ENCODE results near the gene UTP15. TPM values are rescaled to one million over a fixed set of nuclear protein-coding genes. Genes with fewer than 3 reads are reported as not detected.

UTP15 gene
- total RNA-seq, 1 experiment from 2014 or later: 27.6 TPM

- ChIA-PET CTCF (no interaction called here), POLR2A (ENCODE audit: unreplicated experiment) (no interaction called here)
- BruUV-seq (replicated peaks): no TSS peak
- Histone ChIP-seq H2AFZ (ENCODE audit: low read length) (no peak overlapping the region), H3K36me3 (ENCODE audit: low read depth, low read length) (no peaks in the 10 kb centered on the region), H3K4me3 (ENCODE audit: low read length) (no peak overlapping the region), H3K79me2 (ENCODE audit: low read length) (no peaks in the 10 kb centered on the region), H3K9me3 (ENCODE audit: low read length) (no peaks in the 10 kb centered on the region), H3K4me2 (ENCODE audit: low read length) (no peak overlapping the region), H3K27ac (ENCODE audit: low read length) (no peak overlapping the region), H4K20me1 (ENCODE audit: low read length) (no peaks in the 10 kb centered on the region), H3K9ac (ENCODE audit: low read length) (no peak overlapping the region), H3K9me2 (replicated peaks; ENCODE audit: low read length) (no peaks in the 10 kb centered on the region), H3K27me3 (ENCODE audit: low read length) (no peaks in the 10 kb centered on the region), H3F3A (ENCODE audit: low read length, unreplicated experiment) (no peaks in the 10 kb centered on the region), H3K4me1 (ENCODE audit: insufficient read depth, low read length) (peaks cover 33% of the 10 kb centered on the region)
- intact Hi-C loops (cut with micrococcal nuclease): loop anchor here (2.0 kb wide), 1 partner anchor 33 kb away; no protein-coding TSS in a partner anchor
- DNase-seq (no peak), ATAC-seq (no peak)
- TF ChIP-seq EZH2phosphoT487 (IDR thresholded peaks at IDR 0.05; ENCODE audit: borderline replicate concordance, low read length): no peak
- TF ChIP-seq, protein P1, sequence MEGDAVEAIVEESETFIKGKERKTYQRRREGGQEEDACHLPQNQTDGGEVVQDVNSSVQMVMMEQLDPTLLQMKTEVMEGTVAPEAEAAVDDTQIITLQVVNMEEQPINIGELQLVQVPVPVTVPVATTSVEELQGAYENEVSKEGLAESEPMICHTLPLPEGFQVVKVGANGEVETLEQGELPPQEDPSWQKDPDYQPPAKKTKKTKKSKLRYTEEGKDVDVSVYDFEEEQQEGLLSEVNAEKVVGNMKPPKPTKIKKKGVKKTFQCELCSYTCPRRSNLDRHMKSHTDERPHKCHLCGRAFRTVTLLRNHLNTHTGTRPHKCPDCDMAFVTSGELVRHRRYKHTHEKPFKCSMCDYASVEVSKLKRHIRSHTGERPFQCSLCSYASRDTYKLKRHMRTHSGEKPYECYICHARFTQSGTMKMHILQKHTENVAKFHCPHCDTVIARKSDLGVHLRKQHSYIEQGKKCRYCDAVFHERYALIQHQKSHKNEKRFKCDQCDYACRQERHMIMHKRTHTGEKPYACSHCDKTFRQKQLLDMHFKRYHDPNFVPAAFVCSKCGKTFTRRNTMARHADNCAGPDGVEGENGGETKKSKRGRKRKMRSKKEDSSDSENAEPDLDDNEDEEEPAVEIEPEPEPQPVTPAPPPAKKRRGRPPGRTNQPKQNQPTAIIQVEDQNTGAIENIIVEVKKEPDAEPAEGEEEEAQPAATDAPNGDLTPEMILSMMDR (conservative IDR thresholded peaks at IDR 0.05; ENCODE audit: low read depth, low read length): no peak
- TF ChIP-seq EZH2 (IDR thresholded peaks at IDR 0.05; ENCODE audit: low read length, unreplicated experiment): no peak
Observed at GRCh38 chr5:73603998-73604397, 38.5 kb downstream of the UTP15 start.

DNA sequence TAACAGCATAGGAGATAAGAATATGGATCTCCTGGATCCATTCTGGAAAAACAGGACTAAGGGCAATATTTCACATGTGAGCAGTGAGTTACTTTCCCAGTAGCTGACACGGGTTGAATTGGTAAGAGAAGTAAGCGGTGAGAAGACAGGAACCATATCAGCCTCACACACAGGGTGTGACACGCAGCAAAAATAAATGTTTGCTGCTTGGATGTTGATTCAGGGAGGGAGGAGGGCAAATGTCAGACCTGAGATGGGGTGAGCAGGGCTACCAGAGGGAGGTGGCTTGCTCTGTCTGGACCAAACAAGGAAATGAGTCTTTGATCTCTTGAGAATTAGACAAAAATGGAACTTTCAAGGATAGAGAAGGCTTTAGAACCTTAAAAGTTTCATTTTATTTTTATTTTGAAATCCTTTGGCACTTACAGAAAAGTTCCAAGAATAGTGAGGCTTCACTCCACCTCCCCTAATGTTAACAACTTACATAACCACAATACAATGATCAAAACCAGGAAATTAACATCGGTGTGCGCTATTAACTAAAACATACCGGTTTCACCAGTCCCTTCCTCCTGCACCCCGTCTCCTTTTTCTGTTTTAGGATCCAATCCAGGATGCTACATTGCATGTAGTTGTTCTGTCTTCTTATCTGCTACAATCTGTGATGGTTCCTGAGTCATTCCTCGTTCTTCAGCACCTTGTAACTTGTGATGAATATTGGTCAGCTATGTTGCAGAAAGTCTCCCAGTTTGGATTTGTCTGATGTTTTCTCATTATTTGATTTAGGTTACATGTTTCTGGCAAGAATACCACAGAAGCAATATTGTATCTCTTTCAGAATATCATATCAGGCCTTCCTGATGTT, 39.9 kb downstream of the UTP15 start:
- ChIA-PET CTCF (no interaction called here), POLR2A (ENCODE audit: unreplicated experiment) (no interaction called here)
- H3K36me3 ChIP-seq (ENCODE audit: low read depth, low read length): no peaks in the 10 kb centered on the region
- no peaks in the 10 kb centered on the region for H4K20me1 ChIP-seq (ENCODE audit: low read length)
- intact Hi-C loops (cut with micrococcal nuclease): loop anchor here (2.0 to 5.0 kb wide), 2 partner anchors 31 to 187 kb away; no protein-coding TSS in a partner anchor
- no peaks in the 10 kb centered on the region for H3F3A ChIP-seq (ENCODE audit: low read length, unreplicated experiment)
- DNase-seq (peak; percentile 72), ATAC-seq (peak; percentile 88)
- no TSS peak for BruUV-seq (replicated peaks)
- H3K9me2 ChIP-seq (replicated peaks; ENCODE audit: low read length): no peaks in the 10 kb centered on the region
- peak overlapping the region; percentile 54 for H3K27ac ChIP-seq (ENCODE audit: low read length)
- peak overlapping the region; percentile 64 for H3K4me2 ChIP-seq (ENCODE audit: low read length)
- peak overlapping the region; percentile 26; the same call in 1 of the 2 replicates for H3K4me3 ChIP-seq (ENCODE audit: low read length)
- H3K27me3 ChIP-seq (ENCODE audit: low read length): no peaks in the 10 kb centered on the region
- TF ChIP-seq EZH2 (IDR thresholded peaks at IDR 0.05; ENCODE audit: low read length, unreplicated experiment) (no peak), EZH2phosphoT487 (IDR thresholded peaks at IDR 0.05; ENCODE audit: borderline replicate concordance, low read length) (no peak)
- TF ChIP-seq, protein P1 (conservative IDR thresholded peaks at IDR 0.05; ENCODE audit: low read depth, low read length): no peak
- no peaks in the 10 kb centered on the region for H3K79me2 ChIP-seq (ENCODE audit: low read length)
- H3K9me3 ChIP-seq (ENCODE audit: low read length): no peaks in the 10 kb centered on the region
- H3K4me1 ChIP-seq (ENCODE audit: insufficient read depth, low read length): peaks cover 33% of the 10 kb centered on the region
- H3K9ac ChIP-seq (ENCODE audit: low read length): no peak overlapping the region; the same call in 1 of the 2 replicates
- peak overlapping the region; percentile 7; the same call in 1 of the 2 replicates for H2AFZ ChIP-seq (ENCODE audit: low read length)
